ENCODE measurements around the gene CCNL2.

- TF ChIP-seq POLR2A (IDR thresholded peaks at IDR 0.05) (no peak), CTCF (IDR thresholded peaks at IDR 0.05) (no peak)
These were observed 28.3 kb downstream of the CCNL2 start for GRCh38 chr1:1370771-1371300.

All from right lobe of liver (tissue), 4 donors.